Myocyte (in vitro differentiated cells): Measurements from ENCODE around the gene LHX3. TPM values are rescaled to one million over a fixed set of nuclear protein-coding genes. Genes with fewer than 3 reads are reported as not detected.

Source experiments
- DNase-seq: peaks from one replicate; pipeline ENCODE4 v3.0.0-alpha.2; 2012; ENCODE audit warnings: low read depth
- total RNA-seq: library from RNA; depleted of rRNA; stranded (reverse); fragments of >200 nt; gene quantifications from 2 replicates; pipeline ENCODE4 v1.2.3, GENCODE V29; 2014

Gene LHX3
- total RNA-seq, 1 donor from 2014 or later: not detected

DNA sequence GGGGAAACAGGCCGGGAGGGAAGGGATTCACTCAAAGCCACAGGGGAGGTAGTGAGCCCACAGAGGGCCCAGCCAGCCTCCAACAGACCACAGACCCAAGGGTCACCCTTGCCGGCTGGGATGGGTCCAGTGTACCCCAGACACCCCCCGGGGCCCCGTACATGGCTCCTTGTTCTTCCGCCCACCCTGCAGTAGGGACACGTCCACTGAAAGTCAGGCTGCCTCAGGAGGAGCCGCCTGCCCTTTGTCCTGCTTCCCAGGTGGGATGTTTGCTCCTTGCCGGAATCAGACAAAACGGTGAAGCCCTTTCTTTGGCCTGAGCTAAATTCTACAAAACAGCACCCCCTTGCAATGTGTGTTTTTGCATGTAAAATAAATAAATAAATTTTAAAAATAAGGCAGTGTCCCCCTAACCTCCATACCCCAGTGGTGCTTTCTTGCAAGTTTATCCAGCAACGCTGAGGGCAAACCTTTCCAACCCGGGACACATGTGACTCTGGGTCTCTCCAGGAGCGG is 25.8 kb downstream of the LHX3 start:
- DNase-seq: no peak

- no peak for DNase-seq
Measured at GRCh38 chr9:136178773-136179075, 26.2 kb downstream of the LHX3 start.

DNA sequence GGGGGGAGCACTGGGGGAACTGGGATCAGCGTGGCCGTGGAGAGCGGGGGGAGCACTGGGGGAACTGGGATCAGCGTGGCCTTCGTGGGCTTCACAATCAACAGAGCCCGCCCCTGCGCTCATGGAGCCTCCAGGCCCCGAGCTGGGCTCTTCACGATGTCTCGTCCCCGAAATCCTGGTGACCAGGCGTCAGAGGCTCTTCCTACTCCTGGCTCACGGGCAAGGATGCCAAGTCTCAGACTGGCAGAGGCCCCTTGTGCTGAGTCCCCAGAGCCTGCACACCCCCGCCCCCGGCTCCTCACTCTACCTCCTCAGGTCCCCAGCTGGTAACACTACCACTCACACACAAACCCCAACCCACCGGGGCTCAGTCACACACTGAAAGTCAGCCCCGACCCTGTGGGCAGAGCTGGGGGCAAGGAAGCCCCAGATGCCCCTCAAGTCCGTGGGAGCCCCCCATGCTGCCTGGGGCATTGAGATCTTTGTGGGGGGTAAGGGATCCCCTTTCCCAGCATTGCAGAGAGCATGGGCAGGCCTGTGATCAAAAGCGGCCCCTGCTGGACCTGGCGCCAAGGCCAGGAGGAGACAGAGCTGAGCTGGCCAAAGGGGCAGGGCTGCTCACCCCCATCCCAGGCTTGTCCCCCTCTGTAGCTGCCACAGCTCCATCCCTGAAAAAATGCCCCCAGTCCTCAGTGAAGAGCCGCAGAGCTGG is 26.7 kb downstream of the LHX3 start:
- no peak for DNase-seq

DNA sequence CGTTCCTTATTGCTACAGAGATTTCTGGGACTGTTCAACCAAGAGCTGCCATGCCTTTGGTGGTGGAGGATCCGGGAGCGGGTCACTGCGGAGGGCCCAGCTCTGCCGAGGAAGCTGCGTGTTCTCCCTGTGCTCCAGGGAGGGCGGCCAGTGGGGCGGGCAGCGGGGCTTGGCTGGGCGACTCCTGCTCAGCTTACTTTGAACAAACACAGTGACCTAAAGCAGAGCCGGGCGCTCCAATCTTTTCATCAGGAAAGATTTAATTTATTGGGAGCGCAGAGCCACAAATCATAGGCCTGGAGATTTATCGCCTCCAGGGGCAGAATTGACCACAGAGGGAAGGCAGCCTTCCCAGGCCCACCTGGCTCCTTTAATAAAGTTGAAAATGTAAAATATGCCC is 27.7 kb downstream of the LHX3 start:
- DNase-seq: no peak

DNA sequence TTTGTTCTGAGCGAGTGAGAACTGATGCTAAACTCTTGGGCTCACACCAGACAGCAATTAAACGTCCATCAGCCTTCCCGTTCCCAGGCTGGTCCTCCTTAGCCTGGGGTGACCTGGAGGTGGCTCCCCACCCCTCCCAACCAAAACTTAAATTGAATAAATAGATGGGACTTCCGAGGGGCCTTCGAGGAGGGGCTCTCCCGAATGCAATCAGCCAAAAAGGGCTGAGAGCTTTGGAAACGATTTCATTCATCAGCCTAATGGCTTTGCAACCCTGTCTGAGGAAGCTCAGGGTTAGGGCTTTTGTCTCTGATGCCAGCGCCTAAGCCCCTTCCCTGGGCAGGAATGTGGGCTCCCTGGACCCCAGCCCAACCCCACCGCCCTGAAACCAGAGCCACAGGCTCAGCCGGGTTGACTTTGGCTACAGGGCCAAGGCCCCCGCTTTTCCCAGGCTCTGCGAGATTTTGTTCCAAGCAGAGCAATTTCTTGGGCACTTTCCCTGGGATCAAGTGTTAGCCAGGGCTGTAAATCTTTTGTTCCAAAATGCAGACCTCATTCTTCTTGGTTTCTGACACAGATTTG is 29.2 kb downstream of the LHX3 start:
- DNase-seq: no peak

DNA sequence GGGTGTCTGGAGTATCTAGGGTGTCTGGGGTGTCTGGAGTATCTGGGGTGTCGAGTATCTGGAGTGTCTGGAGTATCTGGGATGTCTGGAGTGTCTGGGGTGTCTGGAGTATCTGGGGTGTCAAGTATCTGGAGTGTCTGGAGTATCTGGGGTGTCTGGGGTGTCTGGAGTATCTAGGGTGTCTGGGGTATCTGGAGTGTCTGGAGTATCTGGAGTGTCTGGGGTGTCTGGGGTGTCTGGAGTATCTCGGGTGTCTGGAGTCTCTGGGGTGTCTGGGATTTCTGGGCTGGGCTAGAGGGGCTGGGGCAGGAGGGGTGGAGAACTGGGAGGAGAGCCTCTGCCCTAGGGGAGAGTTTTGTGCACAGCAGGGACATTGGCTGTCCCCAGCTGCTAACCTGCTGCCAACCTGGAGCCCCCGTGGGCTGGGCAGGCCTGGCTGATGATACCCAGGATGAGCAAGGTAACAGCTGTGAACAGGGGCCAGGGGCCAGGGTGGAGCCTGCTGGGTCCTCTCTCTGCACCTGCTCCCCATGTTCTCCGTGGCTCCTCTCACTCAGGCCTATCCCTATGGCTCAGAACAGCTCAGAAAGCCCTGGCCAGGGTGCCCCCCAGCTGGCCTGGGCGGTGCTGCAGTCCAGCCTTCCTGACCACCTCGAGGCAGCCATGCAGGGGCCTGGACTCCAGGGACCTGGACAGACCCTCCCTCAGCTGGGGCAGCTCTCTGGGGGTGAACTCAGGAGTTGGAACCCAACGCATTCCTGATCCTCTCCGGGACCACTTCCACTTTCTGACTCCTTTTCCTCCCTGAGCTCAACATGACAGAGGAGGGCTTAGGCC is 29.9 kb downstream of the LHX3 start:
- DNase-seq: no peak

GRCh38 chr9:136173648-136174290 is 31.2 kb downstream of the LHX3 start:
- DNase-seq: no peak

- DNase-seq: no peak
Measured at GRCh38 chr9:136172412-136173079, 32.4 kb downstream of the LHX3 start.

DNA sequence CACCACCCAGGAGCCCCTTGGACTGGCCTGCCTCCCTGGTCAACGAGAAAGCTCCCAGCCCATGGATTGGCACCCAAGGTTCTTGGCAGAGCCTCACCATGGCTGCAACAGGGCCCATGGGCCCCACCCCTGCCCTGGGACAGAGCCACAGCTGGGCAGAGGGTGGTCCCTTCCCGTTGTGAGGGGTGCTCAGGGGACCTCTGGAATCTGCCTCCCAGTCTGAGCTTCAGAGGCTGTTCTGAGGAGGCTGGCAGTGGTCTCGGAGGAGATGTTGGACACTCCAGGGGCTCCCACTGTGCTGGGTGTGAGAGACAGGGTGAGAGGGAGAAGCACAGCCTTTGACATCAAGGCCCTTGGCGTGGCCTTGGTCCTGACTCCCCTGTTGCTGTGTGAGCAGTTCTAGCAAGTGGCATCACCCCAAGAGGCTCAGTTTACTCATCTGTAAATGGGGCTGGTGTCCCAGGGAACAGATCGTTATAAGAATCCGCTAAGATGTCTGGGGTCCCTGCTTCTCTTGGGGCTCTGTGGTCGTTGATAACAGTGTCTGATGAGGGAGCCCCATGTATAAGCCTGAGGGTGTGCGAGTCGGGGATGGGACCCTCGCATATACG is 33.0 kb downstream of the LHX3 start:
- DNase-seq: no peak

DNA sequence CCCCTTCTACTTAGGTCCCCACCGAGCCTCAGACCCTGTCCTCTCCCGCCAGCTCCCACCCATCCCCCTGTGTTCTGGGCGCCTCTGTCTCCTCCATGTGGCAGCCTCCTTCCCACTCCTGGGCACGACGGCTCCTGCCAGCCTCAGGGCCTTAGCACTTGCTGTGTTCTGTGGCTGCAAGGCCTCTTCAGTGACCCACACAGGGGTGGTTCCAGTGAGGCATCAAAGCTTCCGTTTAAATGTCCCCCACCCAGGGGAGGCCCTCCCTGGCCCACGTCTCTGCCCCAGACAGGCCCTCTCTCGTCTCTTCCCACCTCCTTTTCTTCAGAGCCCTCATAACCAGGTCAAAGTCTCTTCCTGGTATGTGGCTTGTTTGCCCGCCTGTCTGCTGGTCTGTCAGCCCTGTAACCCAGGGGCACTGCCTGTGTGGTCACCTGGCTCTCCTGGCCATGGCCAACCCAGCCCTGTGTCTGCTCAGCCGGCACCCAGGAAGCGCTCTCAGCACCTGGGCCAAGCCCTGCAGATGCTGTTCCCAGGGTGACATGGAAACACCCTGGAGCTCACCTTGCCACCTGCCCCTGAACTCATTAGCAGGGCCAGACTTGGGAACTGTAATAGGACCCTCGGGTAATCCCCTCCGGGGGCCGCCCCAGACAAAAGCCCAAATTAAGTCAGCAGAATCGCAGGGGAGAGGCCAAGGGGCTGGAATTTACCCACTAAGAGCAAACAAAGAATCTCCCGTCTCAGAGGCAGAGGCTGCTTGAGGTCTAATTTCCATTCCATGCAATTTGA is 33.7 kb downstream of the LHX3 start:
- DNase-seq: peak; percentile 14

DNA sequence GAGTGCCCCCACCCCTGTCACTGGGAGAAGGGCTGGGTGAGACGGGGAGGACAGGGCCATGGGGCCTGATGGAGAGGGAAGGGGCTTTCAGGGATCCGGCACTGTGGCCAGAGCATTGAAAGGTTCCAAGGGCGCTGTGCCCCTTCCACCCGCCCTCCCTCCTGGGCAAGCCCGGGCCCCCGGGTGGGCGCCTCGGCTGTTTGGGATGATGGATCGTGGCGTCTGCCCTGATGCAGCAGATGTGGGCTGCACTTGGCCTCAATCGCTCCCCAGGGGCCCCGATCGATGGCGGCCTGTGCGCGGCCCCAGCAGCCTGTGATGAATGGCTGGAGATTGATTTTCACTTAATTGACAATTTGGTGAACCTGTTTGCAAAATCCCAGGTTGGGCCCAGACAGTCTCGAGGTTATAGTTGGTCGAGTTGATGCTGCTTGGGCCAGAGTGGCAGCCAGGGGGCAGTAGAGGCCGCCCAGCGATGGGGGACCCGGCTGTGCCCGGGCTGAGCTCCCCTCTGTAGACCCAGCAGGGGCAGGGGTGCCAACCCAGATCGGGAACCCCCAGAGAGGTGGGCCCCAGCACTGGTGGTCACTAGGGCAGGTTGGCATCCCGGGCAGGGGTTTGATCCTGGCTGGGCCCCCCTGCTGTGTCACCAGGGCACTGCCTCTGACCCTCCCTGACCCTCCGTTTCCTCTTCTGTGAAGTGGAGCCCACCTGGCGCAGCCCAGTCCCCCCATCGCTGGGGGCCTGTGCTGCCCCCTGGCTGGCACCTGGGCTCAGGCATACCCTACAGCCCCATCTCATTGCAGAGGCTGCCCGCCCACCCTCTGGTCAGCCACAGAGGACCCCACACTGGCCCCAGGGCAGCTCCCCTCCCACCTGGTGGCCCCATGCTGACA is 34.7 kb downstream of the LHX3 start:
- peak; percentile 26 for DNase-seq

DNA sequence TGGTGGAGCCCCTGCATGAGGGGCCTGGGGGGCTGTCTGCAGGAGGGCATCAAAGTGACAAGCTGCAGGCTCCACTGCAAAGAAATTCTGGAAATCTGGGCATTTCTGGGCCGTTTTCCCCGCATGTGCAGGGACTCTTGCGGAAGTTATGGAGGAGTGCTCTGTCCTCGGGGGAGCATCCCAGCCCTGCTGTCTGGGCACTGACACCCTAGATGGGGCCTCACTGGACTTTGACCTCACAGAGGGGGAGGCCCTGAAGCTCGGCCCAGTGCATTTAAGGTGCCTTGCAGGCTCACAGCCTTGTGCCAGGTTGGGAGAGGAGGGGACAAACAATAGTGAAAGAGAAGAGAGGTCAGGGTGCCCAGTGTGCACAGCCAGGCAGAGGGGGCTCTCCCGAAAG is 35.4 kb downstream of the LHX3 start:
- DNase-seq: no peak

GRCh38 chr9:136163248-136163850 is 41.6 kb downstream of the LHX3 start:
- DNase-seq: no peak

- no peak for DNase-seq
Measured at GRCh38 chr9:136160995-136161610, 43.8 kb downstream of the LHX3 start.

DNA sequence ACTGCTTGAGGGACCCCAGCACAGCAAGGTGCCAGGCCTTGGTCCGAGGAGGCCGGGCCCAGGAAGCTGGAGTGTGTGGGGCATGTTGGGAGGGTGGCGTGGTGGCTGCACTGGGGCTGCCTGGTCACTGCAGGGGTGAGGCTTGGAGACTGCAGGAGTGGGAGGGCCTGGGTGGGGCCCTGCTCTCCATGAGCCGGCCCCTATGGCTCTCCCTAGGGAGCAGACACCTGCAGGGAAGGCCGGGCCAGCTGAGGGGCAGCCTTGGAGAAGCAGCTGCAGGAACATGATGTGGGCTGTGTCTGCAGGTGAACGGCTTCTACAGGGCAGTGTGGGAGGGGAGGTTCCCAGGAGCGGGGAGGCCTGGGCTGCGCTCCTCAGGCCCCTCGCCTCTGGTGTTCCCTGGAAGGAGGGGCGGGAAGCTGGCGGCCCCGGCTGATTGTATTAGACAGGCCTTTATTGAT is 44.5 kb downstream of the LHX3 start:
- no peak for DNase-seq

DNA sequence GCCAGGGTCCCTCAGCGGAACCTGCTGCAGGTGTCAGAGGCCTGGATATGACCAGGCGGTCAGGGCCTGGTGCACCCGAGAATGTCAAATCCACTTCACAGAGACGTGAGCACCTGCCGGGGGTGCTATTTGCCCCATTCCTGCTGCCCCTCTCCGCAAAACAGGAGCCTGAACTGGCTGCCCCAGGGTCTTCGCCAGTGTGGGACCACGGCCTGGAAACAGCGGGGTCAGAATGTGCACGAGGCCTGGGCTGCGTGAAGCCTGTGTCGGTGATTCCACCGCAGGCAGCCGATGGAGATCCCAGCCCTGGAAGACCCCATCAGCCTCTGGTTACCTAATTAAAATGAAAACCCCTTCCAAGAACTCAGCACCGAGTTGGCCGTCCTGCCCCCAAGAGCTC is 45.1 kb downstream of the LHX3 start:
- no peak for DNase-seq

DNA sequence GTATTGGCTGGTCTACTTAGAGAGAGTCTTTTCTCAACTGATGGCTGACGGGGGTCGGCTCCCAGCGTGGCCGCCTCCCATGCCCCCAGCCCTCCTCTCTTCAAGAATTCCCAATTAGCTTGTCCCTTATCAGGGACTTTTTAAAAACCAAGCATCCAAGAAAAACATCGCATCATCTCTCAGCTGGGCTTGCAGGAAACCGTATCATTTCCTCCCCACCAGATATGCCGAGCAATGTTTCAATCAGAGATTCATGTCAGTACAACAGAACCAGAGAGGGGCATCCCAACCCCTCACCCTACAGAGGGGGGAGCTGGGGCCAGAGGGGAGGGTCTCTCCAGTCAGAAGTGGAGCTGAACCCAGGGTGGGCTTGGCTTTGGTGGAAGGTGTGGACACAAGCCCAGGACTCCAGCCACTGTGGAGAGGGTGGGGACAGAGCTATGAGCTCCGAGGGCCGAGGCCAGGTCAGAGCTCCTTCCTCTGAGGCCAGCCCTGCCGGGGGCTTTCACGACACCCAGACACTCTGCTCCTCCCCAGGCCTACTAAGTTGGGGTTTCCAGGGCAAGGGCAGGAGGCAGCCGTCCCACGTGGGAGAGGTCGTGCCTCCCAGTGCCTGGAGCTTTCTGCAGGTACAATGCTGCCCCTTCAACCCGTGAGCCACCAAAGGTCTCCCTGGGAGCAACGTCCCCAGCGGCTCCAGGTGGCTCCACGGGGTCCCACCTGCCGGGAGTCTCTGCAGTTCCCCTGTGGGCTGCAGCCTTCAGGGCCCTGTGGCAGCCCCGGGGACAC is 47.3 kb downstream of the LHX3 start:
- DNase-seq: no peak
